Measurements from ENCODE around the gene CAMK1D. TPM values are rescaled to one million over a fixed set of nuclear protein-coding genes. Genes with fewer than 3 reads are reported as not detected.

Gene CAMK1D
- total RNA-seq, 2 experiments from 2014 or later, result 19.0 to 25.6 TPM

GRCh38 chr10:12540341-12540781, 191.0 kb downstream of the CAMK1D start:
- POLR2A ChIA-PET, result interaction anchor here (0.7 kb wide), 1 partner anchor 276 kb away, joined by 3 read pairs; no protein-coding TSS in a partner anchor

GRCh38 chr10:12541446-12542067, 192.2 kb downstream of the CAMK1D start:
- peaks cover 5% of the 10 kb centered on the region; the same call in 1 of the 2 replicates for H4K20me1 ChIP-seq (ENCODE audit: insufficient read depth, low read length)

More at GRCh38 chr10:12540341-12540781, 191.0 kb downstream of the CAMK1D start:
- H3K79me2 ChIP-seq (ENCODE audit: insufficient read depth, low read depth, low read length), result no peaks in the 10 kb centered on the region
- CTCF ChIA-PET (ENCODE audit: unreplicated experiment), result no interaction called here
- peaks cover 5% of the 10 kb centered on the region; the same call in 1 of the 2 replicates for H4K20me1 ChIP-seq (ENCODE audit: insufficient read depth, low read length)
- TF ChIP-seq EZH2phosphoT487 (IDR thresholded peaks at IDR 0.05; ENCODE audit: borderline replicate concordance, low read depth, low read length) (no peak), CTCF (conservative IDR thresholded peaks at IDR 0.05; ENCODE audit: low read length) (no peak)
- no peak overlapping the region for H3K4me2 ChIP-seq (ENCODE audit: low read length)
- H2AFZ ChIP-seq (ENCODE audit: low read length), result no peak overlapping the region
- BruUV-seq (replicated peaks), result no TSS peak
- intact Hi-C loops (cut with micrococcal nuclease; ENCODE audit: unreplicated experiment), result no loop called here
- no peak overlapping the region for H3K4me3 ChIP-seq (ENCODE audit: low read depth, low read length, poor library complexity, severe bottlenecking)
- H3K36me3 ChIP-seq (ENCODE audit: insufficient read depth, low read length), result no peaks in the 10 kb centered on the region
- no peaks in the 10 kb centered on the region for H3K9me2 ChIP-seq (ENCODE audit: insufficient read depth, low read length)
- no peak overlapping the region for H3K27ac ChIP-seq (ENCODE audit: low read depth, low read length, poor library complexity, severe bottlenecking)
- DNase-seq (ENCODE audit: low spot score), result no peak
- H3K4me1 ChIP-seq (ENCODE audit: insufficient read depth, low read length, poor library complexity, severe bottlenecking), result no peaks in the 10 kb centered on the region
- peaks cover 7% of the 10 kb centered on the region; the same call in 1 of the 2 replicates for H3K9me3 ChIP-seq (ENCODE audit: low read length)

More at GRCh38 chr10:12541446-12542067, 192.2 kb downstream of the CAMK1D start:
- no TSS peak for BruUV-seq (replicated peaks)
- no peak for DNase-seq (ENCODE audit: low spot score)
- CTCF ChIA-PET (ENCODE audit: unreplicated experiment), result no interaction called here
- Histone ChIP-seq H3K4me2 (ENCODE audit: low read length) (no peak overlapping the region), H3K9me3 (ENCODE audit: low read length) (peaks cover 7% of the 10 kb centered on the region; the same call in 1 of the 2 replicates), H3K27ac (ENCODE audit: low read depth, low read length, poor library complexity, severe bottlenecking) (no peak overlapping the region), H3K4me1 (ENCODE audit: insufficient read depth, low read length, poor library complexity, severe bottlenecking) (no peaks in the 10 kb centered on the region), H3K79me2 (ENCODE audit: insufficient read depth, low read depth, low read length) (no peaks in the 10 kb centered on the region), H3K9me2 (ENCODE audit: insufficient read depth, low read length) (no peaks in the 10 kb centered on the region), H3K4me3 (ENCODE audit: low read depth, low read length, poor library complexity, severe bottlenecking) (no peak overlapping the region), H2AFZ (ENCODE audit: low read length) (no peak overlapping the region), H3K36me3 (ENCODE audit: insufficient read depth, low read length) (no peaks in the 10 kb centered on the region)
- intact Hi-C loops (cut with micrococcal nuclease; ENCODE audit: unreplicated experiment), result no loop called here
- POLR2A ChIA-PET, result interaction anchor here (0.6 to 0.9 kb wide), 6 partner anchors 16 to 334 kb away, joined by 3 to 5 read pairs (median 3); no protein-coding TSS in a partner anchor
- TF ChIP-seq CTCF (conservative IDR thresholded peaks at IDR 0.05; ENCODE audit: low read length) (no peak), EZH2phosphoT487 (IDR thresholded peaks at IDR 0.05; ENCODE audit: borderline replicate concordance, low read depth, low read length) (no peak)

Data from OCI-LY7 (cell line).